Measurements from ENCODE around the gene TMSB4Y.

DNA sequence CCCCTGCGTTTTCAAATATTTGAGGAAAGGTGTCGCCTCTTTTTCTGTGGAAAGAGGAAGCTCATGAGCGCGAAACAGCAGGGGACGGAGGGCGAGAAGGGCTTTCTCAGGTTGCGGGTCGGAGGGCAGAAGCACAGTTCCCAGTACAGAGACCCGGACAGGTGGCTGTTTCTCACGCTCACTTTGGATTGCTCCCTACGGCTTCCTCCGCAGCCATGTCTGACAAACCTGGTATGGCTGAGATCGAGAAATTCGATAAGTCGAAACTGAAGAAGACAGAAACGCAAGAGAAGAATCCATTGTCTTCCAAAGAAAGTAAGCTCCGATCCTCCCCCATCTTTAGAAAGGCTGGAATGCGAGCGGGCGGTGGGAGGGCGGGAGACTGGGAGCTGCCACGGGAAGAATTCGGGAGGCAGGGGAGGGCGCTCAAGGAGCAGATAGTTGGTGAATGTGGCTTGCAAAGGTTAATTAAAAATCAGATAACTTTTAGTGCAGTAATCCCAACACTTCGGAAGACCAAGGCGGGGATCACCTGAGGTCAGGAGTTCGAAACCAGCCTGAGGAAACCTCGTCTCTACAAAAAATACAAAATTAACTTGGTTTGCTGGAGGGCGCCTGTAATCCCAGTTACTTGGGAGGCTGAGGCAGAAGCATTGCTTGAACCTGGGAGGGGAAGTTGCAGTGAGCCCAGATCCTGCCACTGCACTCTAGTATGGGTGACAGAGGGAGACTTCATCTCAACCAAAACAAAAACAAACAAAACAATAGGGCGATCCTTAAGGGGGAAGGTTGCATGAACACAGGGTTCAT is 627 bp downstream of the TMSB4Y start:
- TF ChIP-seq, protein P1, sequence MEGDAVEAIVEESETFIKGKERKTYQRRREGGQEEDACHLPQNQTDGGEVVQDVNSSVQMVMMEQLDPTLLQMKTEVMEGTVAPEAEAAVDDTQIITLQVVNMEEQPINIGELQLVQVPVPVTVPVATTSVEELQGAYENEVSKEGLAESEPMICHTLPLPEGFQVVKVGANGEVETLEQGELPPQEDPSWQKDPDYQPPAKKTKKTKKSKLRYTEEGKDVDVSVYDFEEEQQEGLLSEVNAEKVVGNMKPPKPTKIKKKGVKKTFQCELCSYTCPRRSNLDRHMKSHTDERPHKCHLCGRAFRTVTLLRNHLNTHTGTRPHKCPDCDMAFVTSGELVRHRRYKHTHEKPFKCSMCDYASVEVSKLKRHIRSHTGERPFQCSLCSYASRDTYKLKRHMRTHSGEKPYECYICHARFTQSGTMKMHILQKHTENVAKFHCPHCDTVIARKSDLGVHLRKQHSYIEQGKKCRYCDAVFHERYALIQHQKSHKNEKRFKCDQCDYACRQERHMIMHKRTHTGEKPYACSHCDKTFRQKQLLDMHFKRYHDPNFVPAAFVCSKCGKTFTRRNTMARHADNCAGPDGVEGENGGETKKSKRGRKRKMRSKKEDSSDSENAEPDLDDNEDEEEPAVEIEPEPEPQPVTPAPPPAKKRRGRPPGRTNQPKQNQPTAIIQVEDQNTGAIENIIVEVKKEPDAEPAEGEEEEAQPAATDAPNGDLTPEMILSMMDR (IDR thresholded peaks at IDR 0.05; ENCODE audit: insufficient read depth, low read length): no peak
- TF ChIP-seq, protein P2, sequence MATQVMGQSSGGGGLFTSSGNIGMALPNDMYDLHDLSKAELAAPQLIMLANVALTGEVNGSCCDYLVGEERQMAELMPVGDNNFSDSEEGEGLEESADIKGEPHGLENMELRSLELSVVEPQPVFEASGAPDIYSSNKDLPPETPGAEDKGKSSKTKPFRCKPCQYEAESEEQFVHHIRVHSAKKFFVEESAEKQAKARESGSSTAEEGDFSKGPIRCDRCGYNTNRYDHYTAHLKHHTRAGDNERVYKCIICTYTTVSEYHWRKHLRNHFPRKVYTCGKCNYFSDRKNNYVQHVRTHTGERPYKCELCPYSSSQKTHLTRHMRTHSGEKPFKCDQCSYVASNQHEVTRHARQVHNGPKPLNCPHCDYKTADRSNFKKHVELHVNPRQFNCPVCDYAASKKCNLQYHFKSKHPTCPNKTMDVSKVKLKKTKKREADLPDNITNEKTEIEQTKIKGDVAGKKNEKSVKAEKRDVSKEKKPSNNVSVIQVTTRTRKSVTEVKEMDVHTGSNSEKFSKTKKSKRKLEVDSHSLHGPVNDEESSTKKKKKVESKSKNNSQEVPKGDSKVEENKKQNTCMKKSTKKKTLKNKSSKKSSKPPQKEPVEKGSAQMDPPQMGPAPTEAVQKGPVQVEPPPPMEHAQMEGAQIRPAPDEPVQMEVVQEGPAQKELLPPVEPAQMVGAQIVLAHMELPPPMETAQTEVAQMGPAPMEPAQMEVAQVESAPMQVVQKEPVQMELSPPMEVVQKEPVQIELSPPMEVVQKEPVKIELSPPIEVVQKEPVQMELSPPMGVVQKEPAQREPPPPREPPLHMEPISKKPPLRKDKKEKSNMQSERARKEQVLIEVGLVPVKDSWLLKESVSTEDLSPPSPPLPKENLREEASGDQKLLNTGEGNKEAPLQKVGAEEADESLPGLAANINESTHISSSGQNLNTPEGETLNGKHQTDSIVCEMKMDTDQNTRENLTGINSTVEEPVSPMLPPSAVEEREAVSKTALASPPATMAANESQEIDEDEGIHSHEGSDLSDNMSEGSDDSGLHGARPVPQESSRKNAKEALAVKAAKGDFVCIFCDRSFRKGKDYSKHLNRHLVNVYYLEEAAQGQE (IDR thresholded peaks at IDR 0.05; ENCODE audit: insufficient replicate concordance, low read depth): no peak
- no peak for TF ChIP-seq POLR2AphosphoS5 (IDR thresholded peaks at IDR 0.05; ENCODE audit: low read depth)
- no peak for TF ChIP-seq SPI1 (IDR thresholded peaks at IDR 0.05; ENCODE audit: borderline replicate concordance, low read depth)
